ENCODE data around the gene SEMA3C.
"Not testable (repeated sequence)": the region's sequence is repeated elsewhere in the genome, so short reads cannot be mapped to it uniquely, and the experiment has no call there.

Gene SEMA3C

DNA sequence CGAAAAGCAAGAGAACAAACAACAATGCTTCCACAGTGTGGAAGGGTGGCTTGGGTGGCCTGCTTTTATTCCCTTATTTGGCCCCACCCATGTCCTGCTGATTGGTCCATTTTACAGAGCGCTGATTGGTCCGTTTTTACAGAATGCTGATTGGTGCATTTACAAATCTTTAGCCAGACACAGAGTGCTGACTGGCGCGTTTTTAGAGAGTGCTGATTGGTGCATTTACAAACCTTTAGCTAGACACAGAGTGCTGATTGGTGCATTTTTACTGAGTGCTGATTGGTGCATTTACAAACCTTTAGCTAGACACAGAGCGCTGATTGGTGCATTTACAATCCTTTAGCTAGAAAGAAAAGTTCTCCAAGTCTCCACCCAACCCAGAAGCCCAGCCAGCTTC, 8.1 kb upstream of the SEMA3C start:
- not testable (repeated sequence) for DNase-seq (ENCODE audit: low read depth in 2 of 2)

DNA sequence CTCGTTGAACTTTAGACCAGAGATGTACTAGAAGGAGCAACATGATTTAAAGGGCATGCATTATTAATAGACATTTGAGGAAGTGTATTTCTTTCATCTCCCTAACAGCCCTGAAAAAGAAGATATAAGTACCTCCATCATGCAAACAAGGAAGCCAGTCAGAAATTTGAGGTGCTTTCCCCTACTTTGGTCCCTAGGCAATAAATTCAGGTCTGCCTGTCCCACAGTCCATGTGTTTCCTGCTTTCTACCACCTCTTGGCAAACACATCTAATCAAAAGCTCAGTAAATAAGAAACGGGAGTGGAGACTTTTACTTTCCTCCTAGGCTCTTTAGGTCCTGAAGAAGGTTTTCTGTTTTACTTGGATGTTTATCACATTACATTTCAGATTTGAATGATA, 5.2 kb upstream of the SEMA3C start:
- DNase-seq (ENCODE audit: low read depth in 2 of 2): no peak

DNA sequence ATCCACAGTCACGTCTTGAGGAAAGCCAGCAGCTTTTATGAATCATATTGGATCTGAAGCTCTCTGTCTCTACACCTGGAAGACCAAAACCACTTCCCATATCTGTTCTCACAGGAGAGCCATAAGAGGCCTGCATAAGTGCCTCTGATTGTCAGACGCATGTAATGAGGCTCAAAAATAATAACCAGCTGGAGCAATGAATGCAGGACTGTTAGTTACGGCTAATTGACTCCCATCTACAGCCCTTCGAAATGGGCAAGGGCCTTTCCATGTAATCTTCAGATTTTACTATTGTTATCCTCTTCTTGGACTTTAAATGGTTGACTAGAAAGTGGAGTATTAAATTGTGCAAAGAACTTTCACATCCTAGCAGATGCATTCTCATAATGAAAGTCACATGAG, 4.4 kb upstream of the SEMA3C start:
- DNase-seq (ENCODE audit: low read depth in 2 of 2): no peak

DNA sequence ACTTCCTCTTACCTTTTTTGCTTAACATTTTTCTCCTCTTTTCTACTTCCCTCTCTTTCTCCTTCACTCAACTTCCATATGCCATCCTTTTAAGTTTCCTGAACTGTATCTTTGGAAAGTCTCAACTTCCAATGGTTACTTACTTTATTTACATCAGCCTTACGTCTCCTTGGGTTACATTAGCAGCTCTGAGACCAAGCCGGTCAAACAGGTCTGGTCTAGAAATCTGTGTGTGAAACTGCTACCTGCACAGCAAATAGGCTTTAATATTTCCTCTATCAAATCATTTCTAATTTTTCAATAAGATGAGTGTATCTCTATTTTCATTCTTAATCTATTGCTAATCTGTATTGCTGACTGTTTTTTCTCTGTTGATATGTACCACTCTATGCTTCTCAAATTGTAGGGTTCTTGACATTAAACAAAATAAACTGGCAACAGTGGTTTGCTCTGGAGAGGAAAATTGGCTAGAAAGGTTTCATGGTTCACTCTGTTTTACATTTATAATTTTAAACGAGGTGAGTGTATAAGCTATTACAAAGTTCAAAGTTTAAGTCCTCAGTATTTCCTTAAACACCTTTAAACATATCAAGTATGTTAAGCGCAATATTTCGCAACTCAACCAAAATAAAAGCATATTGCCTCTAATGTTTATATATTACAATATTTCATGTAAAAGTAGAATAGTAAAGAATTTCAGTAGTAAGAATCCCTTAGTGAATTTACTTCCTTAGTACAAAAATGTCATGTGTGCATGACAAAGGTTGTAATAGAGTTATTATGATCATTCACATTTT, 3.6 kb upstream of the SEMA3C start:
- DNase-seq (ENCODE audit: low read depth in 2 of 2): no peak

DNA sequence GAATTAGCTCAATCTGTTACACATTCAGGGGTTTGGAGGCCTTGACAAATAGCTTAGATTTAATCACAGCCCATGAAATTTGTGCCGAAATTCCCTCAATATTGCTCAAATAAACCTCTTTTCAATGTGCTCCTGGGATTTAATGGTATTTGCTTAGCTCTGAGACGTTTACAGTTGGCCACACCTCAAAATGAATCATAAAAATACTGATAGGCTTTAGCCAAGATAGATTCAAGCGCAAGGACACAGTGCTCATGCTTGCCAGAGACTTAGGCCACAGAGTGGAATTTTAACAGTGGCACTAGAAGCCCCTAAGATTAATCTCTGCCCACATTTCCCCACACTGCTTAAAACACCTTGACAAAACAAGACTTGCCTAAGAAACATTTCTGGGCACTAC, 2.3 kb upstream of the SEMA3C start:
- no peak for DNase-seq (ENCODE audit: low read depth in 2 of 2)

DNA sequence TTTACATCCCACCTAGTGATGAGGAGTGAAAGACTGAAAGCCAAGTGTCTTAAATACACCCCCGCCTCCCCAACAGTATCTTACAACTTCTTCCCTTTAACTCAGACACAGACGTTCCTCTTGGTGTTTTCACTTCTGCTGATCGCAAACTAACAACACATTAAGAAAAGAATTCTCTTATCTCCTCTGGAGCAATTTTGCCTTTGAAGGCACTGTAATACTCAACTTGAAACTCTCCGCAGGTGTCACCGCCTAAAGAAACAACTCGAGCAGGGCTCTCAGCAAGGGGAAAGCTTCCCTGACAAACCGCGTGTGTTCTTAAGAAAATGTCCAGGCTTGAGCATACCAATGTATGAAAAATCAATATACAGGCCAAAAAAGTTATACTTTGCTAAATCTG, 452 bp downstream of the SEMA3C start:
- no peak for DNase-seq (ENCODE audit: low read depth in 2 of 2)

DNA sequence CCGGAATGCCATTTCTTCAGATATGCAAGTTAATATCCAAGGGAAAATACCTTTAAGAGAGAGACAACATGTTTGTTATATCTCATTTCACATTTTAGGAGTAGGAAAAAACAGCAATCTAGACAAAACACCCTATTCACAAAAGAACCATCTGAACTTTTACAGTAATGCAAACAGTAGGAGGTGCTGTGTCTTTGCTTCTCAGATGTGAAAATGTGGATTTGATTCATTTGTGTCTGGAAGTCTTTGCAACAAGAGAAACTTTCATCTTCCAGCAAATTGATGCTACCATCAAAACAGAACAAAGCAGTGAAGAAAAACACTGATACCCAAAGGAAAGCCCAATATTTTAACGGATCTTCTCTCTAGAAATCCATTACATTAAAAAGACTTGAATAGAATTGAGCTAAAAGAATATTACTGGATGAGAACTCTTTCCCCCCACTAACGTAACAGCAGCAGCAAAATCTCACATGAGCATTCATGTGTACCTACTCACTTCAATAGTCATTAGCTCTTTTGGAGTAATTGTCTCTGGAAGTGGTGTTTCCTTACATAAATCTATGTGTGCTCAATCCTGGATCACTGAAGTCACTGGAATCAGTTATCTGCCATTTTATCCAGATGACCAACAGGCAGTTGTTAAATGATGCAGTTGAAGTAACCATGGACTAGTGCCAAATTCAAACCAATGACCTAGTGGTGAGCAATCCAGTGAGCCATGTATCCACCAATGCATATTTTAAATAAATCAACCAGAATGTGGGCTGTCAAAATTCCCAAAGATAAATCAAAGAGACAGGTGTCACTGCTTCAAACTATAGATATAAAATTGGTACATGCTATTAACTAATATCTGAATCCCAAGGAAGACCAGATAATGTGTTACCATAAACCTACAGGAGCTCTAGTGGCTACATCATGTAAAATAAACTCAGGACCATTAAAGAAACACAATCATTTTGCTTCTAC, 1.8 kb downstream of the SEMA3C start:
- DNase-seq (ENCODE audit: low read depth in 2 of 2): no peak

DNA sequence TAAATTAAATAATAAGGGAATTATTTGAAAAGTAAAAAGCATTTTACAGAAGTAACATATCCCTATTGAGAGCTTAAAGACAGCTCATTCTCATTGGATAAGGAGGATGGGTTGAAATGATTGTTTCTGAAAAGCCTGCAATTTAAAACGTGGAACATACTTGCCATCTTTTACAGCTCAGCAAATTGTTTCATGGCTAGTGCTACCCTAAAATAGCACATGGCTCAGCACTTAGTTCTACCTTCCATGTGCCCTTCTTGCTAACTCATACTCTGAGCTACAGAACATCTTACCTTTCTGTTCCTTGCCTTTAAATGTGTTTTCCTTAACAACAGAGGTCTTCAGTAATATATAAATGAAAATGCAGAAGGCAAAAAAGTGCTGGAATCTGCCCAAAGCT, 8.6 kb downstream of the SEMA3C start:
- DNase-seq (ENCODE audit: low read depth in 2 of 2): no peak

DNA sequence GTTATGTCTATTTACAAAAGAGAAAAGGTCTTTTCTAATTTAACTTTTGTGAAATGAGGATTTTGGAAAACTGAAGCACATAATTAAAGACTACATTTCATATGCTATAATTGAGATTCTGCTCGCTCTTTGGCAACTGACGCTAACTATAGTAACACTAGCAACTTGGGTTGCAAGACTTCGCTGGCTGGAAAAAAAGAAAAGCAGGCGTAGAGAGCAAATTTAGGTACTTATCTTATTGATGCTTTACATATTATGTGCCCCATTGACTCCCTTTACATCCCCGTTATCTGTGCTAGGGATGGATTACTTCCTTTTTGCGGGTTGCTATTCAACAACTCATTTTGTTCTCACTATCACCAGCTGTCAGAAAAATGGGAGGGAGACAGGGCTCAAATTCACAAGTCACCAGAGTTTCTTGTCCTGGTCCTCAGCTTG, 10.5 kb downstream of the SEMA3C start:
- DNase-seq (ENCODE audit: low read depth in 2 of 2): no peak

DNA sequence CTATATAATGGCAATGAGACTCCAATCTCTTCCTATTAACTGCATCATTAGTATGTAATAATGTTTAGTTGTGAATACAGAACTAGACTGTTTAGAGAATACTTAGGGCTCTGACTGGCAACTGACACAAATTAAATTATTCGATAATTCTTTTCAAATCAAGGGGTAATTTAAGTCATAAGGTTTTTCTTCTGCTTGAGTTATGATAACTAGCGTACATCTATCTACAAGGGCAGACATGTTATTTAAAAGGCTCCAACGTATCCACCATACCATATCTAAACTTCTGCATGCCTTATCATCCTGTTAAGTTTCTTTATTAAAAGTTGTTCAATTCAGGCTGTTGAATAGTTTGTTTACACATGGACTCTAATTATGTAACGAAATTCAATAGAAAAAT, 11.2 kb downstream of the SEMA3C start:
- no peak for DNase-seq (ENCODE audit: low read depth in 2 of 2)

DNA sequence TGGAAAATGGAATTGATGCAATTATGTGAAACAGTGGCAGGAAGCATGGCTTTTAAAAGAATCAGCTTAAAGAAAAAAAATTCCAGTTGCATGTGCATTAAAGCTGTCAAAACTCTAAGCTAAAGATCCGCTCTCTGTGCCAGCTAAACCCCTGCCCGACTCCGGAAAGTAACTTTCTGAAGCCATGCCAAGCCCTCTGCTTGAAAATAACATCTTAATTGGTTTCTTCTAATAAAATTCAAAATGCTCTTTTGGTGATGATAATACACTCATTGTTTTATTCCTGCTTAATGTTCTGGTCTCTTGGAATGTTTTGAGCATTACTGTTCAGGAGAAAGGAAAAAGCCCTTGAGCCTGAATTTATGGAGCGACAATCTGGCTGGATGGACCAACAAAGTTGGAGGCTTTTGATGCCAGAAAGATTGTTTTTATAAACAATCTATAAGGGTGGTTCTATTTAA, 11.7 kb downstream of the SEMA3C start:
- DNase-seq (ENCODE audit: low read depth in 2 of 2): no peak

DNA sequence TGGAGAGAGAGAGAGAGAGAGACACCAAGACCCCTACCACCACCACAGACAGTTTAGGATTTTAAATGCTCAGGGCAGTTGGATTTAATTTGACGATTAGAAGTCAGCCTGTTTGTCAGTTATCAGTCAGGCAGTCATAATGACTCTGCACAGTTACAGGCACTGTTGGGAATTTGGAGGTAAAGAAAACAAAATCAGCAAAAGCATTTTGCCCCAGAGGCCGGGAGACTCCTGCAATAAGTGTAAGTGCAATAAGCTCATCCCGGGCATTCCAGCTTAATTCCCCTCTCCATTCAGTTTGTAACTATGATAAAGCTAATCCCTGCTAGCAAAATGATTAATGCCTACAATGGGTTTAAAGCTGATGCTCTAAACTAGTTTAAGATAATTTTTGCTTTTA, 13.5 kb downstream of the SEMA3C start:
- no peak for DNase-seq (ENCODE audit: low read depth in 2 of 2)

DNA sequence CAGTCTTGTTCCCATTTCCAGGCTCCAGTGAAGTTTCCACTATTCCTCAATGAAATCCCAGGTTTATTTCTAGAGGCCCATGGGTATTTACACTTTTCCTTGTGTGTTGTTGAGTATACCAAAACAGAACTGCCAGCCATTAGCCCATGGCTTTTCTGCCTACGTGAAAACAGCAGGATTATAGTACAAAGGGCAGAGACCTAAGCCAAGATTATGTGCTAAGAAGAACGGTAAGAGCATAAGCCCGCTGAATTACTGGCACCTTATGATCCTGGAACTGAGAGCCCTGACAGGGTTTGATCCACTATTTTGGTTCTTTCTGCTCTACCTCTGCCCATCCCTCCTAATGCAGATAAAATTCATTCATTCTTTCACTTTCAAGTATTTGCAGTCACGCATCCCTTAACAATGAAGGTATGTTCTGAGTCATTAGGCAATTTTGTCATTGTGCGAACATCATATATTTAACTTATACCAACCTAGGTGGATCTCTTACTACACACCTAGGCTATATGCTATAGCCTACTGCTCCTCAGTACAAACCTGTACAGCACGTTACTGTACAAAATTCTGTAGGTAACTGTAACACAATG, 16.0 kb downstream of the SEMA3C start:
- no peak for DNase-seq (ENCODE audit: low read depth in 2 of 2)

DNA sequence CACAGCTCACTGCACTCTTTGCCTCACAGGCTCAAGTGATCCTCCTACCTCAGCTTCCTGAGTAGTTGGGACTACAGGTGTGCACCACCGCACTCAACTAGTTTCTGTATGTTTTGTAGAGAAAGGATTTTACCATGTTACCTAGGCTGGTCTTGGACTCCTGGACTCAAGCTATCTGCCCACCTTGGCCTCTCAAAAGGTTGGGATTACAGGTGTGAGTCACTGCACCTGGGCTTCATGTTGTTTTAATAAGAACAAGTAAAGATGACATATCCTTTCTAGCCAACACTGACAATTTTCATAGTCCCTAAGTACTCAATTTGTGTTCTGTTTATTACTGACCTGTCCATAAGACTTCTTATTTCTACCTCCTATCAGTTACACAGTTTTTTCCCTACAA, 16.8 kb downstream of the SEMA3C start:
- DNase-seq (ENCODE audit: low read depth in 2 of 2): no peak

DNA sequence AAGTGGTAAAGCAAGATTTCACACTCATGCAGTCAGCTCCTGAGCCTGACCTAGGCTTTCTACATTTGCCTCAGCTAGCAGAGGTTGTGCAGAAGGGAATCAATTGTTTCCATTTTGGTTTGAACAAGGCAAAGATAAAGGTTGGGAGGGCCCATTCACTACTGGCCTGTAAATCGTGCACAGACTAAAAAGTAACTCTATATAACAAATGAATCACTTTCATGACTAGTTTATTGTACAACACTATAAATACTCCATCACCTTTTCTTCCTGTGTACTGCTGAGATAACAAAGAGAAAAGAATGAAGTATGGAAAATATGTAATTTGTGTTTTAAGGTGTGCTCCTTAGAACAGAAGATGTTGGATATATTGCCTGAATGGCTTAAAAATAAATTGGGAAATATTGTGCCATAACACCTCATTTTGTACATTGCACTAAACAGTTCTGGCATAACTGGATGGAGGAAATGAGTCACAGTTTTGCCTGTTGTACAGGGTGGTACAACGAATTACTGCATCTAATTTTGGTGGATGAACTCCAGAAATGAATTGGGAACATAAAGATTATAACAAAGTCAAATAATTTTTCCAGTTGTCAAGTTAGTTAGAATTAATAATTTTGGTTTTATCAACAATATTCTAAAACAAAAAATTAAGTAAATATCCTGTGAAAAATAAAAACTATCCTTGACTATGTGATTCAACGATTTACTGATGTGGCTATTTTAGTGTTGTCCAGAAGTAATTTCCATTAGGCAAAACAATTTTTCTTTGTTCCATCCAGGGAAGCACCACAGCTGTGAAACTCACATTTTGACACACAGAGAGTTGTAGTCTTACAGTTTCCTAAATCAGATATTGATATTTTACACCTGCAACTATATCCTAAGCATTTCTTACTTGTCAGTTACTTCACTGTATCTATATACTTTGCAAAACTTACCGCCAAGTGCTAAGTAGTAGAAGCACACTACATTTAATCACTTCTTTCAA, 18.0 kb downstream of the SEMA3C start:
- DNase-seq (ENCODE audit: low read depth in 2 of 2): no peak

DNA sequence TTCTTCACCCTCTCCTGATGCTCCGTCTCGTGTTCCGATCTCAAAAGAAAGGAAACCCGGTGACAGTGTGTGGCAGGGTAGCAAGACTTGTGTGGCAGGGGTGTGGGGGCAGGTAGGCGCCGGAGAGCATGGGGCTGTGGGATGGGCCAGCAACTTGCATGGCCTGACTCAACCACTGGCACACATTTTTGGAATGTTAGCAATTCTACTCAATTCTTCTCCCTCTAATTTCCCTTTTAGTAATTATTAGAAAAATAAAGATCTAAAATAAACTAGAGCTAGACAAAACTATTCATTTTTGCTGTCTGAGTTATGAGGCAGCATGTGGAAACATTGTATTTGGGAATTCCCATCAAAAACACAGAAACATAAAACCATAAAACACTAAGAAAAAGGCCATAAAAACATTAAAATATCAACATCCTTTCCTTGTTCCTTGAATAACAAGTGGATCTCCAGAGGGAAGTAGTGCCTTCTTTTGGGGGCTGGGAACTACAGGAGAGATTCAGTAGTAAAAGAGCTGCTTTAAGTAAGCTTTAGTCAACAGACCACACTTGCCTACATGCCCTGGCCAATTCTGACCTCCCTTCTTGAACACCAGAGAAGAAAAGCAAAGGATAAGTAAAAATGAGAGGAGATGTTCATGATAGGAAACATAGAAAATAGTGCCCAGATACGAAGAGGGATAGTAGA, 21.8 kb downstream of the SEMA3C start:
- no peak for DNase-seq (ENCODE audit: low read depth in 2 of 2)

DNA sequence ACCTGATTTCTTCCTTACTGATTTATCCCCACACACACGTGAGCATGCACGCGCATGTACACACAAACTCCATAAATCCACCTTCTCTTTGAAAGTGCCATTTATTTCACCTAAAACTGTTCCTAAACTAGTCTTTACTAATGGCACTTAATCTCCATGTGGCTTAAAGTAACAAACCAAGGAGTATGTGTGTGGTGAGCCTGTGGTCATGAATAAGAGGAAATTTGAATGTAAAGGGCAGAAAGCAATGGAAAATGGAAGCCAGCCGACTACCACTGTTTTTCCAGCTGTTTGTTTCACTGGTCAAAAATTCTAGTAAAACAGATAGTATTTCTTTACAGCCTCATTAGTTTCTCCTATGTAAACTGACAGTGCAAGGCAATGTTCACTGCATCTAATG, 23.8 kb downstream of the SEMA3C start:
- no peak for DNase-seq (ENCODE audit: low read depth in 2 of 2)

DNA sequence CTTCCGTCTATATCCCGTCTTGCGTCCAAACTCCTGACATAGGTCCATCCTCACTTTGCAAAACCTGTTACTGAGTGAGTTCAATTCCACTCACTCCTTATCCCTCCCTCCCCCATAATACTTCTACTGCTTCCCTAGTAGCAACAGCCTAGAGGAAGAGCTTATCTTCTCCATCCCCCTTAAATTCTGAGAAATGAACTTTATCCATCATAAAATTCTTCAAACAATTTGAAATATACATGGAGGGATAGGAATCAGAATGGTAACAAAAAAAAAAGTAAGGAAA, 27.6 kb downstream of the SEMA3C start:
- DNase-seq (ENCODE audit: low read depth in 2 of 2): no peak

DNA sequence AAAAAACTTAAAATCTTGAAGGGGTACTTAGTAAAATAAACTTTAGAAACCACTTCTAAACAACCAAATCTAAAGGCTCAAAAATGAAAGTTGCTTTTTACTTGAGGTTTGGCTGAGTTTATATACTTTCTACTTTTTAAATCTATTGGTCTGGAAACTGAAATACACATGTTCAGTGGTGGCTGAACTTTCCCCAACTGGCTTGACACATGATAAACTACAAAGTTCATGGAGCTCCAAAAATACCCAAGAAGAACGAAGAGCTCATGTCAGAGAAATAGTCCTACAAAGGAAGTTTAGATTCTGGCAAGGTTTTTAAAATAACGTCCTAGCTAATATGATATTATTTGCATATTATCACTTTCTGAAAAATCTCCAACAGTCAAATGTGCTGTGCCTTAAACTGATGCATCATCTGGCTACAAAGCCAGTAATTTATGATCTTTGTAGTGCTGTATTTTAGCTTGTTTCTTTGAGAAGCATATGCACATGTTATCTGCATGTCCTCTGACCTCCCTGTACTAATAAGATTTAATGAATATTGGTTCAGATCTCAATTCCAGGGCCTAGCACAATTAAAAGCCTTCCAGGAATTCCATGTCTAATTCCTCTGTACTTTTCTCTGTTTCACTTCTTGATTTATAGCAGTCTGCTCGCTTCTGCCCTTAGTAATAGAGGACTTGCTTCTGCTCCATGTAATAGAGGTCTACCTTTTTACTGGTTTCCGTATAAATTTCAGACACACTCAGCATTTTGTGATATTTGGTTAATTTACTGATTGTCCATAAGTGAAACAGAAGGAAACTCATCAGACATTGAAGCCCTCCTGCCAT, 28.2 kb downstream of the SEMA3C start:
- DNase-seq (ENCODE audit: low read depth in 2 of 2): no peak

DNA sequence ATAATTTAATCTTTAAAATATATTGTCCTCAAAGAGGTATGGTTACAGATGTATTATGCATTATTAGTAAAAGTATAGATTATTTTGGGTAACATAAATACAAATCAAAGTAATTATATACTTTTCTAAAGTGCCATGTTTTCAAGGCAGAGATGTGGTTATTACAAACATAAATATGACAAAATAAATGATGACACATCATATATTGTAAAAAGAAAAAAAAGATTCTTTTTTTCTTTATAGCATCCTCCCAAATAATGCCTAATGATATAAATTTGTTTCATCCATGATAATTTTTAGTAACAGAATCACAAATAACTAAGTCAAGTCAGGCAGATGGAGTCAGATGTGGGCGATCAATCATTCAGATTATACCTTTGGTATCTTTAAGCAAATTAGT, 29.3 kb downstream of the SEMA3C start:
- no peak for DNase-seq (ENCODE audit: low read depth in 2 of 2)

All from activated CD8-positive, alpha-beta memory T cell treated with anti-CD3 and anti-CD28 coated beads for 4 hours (primary cell).